A549 (cell line): ENCODE results near the gene UBE2G2. TPM values are rescaled to one million over a fixed set of nuclear protein-coding genes. Genes with fewer than 3 reads are reported as not detected.

Experiments used
- ATAC-seq, 2 experiments: fragments of 200-7000 bp in 1 of 2; fragments of >200 bp in 1 of 2; cut with Nextera tagmentation in 1 of 2; cut with Tn5 transposase in 1 of 2; 3 replicates each; pipeline versions ENCODE4 v1.8.0 to v1.9.1; 2018 to 2020; ENCODE audit warnings: mild to moderate bottlenecking in 1 of 2, moderate library complexity in 1 of 2
- CTCF ChIA-PET: fragments of 300-600 bp; sonication (Branson Sonifier 250); formaldehyde crosslinking; extraction: SDS; loops from one replicate; lab custom pipeline; 2021; ENCODE audit warnings: antibody characterized with exemption, inconsistent platforms; lab: Yijun Ruan, JAX
- POLR2A ChIA-PET: fragments of 350-600 bp; formaldehyde crosslinking; extraction: SDS; loops from one replicate; lab custom pipeline; 2021; ENCODE audit warnings: antibody characterized with exemption, inconsistent platforms; lab: Yijun Ruan, JAX
- DNase-seq, 2 experiments: peaks; one replicate each; pipeline versions ENCODE4 v3.0.0 to v3.0.0-alpha.2; 2011 to 2016; ENCODE audit warnings: low read depth in 1 of 2, low spot score in 1 of 2
- FAIRE-seq: peaks from 2 replicates; lab custom pipeline; 2011; peaks lifted over from hg19 to GRCh38; lab: Jason Lieb, UNC
- H3K27ac ChIP-seq, 2 experiments: fragments of >200 bp; sonication (Bioruptor Twin); formaldehyde crosslinking; 3 replicates each; pipeline ENCODE4 v1.5.1; 2016 to 2017
- H3K4me1 ChIP-seq: fragments of >200 bp; sonication (Bioruptor Twin); formaldehyde crosslinking; 3 replicates; pipeline ENCODE4 v1.6.1; 2016
- H3K4me2 ChIP-seq: fragments of >200 bp; sonication (Bioruptor Twin); formaldehyde crosslinking; 3 replicates; pipeline ENCODE4 v1.6.1; 2016
- H3K4me3 ChIP-seq: fragments of >200 bp; sonication (Bioruptor Twin); formaldehyde crosslinking; 3 replicates; pipeline ENCODE4 v1.5.1; 2016
- H3K9me3 ChIP-seq: fragments of >200 bp; sonication (Bioruptor Twin); formaldehyde crosslinking; 3 replicates; pipeline ENCODE4 v1.6.1; 2016
- BHLHE40 ChIP-seq: IDR thresholded peaks from 2 replicates; pipeline ENCODE4 v1.6.1; 2012; ENCODE audit warnings: low read depth, low read length, inconsistent platforms
- CBX2 ChIP-seq: fragments of 200-600 bp; sonication (generic); IDR thresholded peaks from 2 replicates; pipeline ENCODE4 v1.6.1; 2016; ENCODE audit warnings: low read depth, mild to moderate bottlenecking, borderline replicate concordance
- EHF ChIP-seq: fragments of 250-450 bp; sonication (Bioruptor Pico); IDR thresholded peaks from 2 replicates; pipeline ENCODE4 v1.5.0; 2020; ENCODE audit warnings: mild to moderate bottlenecking
- EHMT2 ChIP-seq: fragments of 200-600 bp; sonication (generic); IDR thresholded peaks from 2 replicates; pipeline ENCODE4 v1.6.1; 2016; ENCODE audit warnings: antibody characterized with exemption, low read depth, mild to moderate bottlenecking, moderate library complexity
- ELK1 ChIP-seq: fragments of 150-350 bp; IDR thresholded peaks from 2 replicates; pipeline ENCODE4 v1.6.1; 2014; ENCODE audit warnings: low read depth, mild to moderate bottlenecking, low read length
- EP300 ChIP-seq, 2 experiments: fragments of >200 bp; sonication (Bioruptor Twin); formaldehyde crosslinking; IDR thresholded peaks; 2 replicates in 1 of 2; 3 replicates in 1 of 2; pipeline ENCODE4 v1.6.1; 2016 to 2017
- GATA3 ChIP-seq: IDR thresholded peaks from 2 replicates; pipeline ENCODE4 v1.6.1; 2012; ENCODE audit warnings: borderline replicate concordance
- HOXB5 ChIP-seq: fragments of 250-450 bp; sonication (Bioruptor Pico); IDR thresholded peaks from 2 replicates; pipeline ENCODE4 v1.5.0; 2020; ENCODE audit warnings: mild to moderate bottlenecking, moderate library complexity
- JUN ChIP-seq, 2 experiments: fragments of >200 bp; sonication (Bioruptor Twin); formaldehyde crosslinking; IDR thresholded peaks; 2 replicates in 1 of 2; 3 replicates in 1 of 2; pipeline ENCODE4 v1.6.1; 2016 to 2017
- MAFK ChIP-seq: fragments of 450-650 bp; IDR thresholded peaks from 2 replicates; pipeline ENCODE4 v1.6.1; 2014; ENCODE audit not compliant: partially characterized antibody
- MAX ChIP-seq: IDR thresholded peaks from 2 replicates; pipeline ENCODE4 v1.6.1; 2012
- MYC ChIP-seq: IDR thresholded peaks from 2 replicates; pipeline ENCODE4 v1.6.1; 2012; ENCODE audit warnings: mild to moderate bottlenecking, inconsistent platforms, low read length, improper control_type of control experiment, borderline replicate concordance
- POLR2A ChIP-seq: IDR thresholded peaks from 2 replicates; pipeline ENCODE4 v1.6.1; 2012; ENCODE audit warnings: mild to moderate bottlenecking, low read length
- RFX5 ChIP-seq: fragments of 450-650 bp; IDR thresholded peaks from 2 replicates; pipeline ENCODE4 v1.7.1; 2014; ENCODE audit warnings: antibody characterized with exemption, mild to moderate bottlenecking, moderate library complexity
- SMC3 ChIP-seq: fragments of >200 bp; sonication (Bioruptor Twin); formaldehyde crosslinking; IDR thresholded peaks from 3 replicates; pipeline ENCODE4 v1.6.1; 2018; ENCODE audit warnings: inconsistent platforms
- TFCP2L1 ChIP-seq: fragments of 250-450 bp; sonication (Bioruptor Pico); IDR thresholded peaks from 2 replicates; pipeline ENCODE4 v1.5.0; 2021; ENCODE audit warnings: mild to moderate bottlenecking
- ZSCAN20 ChIP-seq: fragments of 250-450 bp; sonication (Bioruptor Pico); IDR thresholded peaks from 2 replicates; pipeline ENCODE4 v1.8.0; 2022; ENCODE audit warnings: mild to moderate bottlenecking, moderate library complexity
- WGBS: methylation state at CpG from one replicate; pipeline ENCODE4 v1.1.6; 2017; ENCODE audit errors: missing lambda C conversion rate; 5-methylcytosine and 5-hydroxymethylcytosine counted together
- polyA plus RNA-seq, 4 experiments: library from polyadenylated mRNA; depleted of rRNA in 3 of 4; stranded (reverse); fragments of >200 nt; fragmentation: RNase III in 1 of 4; extraction: RNeasy Plus Mini Kit Qiagen cat#74134 plus additional on column Dnase treatment in 1 of 4; gene quantifications; 2 replicates in 3 of 4; 3 replicates in 1 of 4; pipeline ENCODE4 v1.2.3, GENCODE V29; 2011 to 2017
- TF ChIP-seq, protein P1 (sequence below): fragments of 200-600 bp; sonication (generic); IDR thresholded peaks from 2 replicates; pipeline ENCODE4 v1.6.1; 2016; ENCODE audit warnings: antibody characterized with exemption, mild to moderate bottlenecking, moderate library complexity
- TF ChIP-seq, protein P2 (sequence below): fragments of >200 bp; sonication (Bioruptor Twin); formaldehyde crosslinking; IDR thresholded peaks from 3 replicates; pipeline ENCODE4 v1.6.1; 2016

Gene UBE2G2
- polyA plus RNA-seq, 2 of the 4 experiments (the other 2 are of a cell fraction), result 56.9 to 68.2 TPM

GRCh38 chr21:44778094-44778493 is 23.5 kb downstream of the UBE2G2 start:
- ATAC-seq (no peak), FAIRE-seq (no peak), DNase-seq (no peak)
- CTCF ChIA-PET, result no interaction called here
- Histone ChIP-seq H3K4me1 (no peaks in the 10 kb centered on the region), H3K4me2 (no peak overlapping the region), H3K27ac (no peak overlapping the region), H3K4me3 (no peak overlapping the region), H3K9me3 (no peaks in the 10 kb centered on the region)
- TF ChIP-seq MAX, result no peak
- TF ChIP-seq, protein P1, sequence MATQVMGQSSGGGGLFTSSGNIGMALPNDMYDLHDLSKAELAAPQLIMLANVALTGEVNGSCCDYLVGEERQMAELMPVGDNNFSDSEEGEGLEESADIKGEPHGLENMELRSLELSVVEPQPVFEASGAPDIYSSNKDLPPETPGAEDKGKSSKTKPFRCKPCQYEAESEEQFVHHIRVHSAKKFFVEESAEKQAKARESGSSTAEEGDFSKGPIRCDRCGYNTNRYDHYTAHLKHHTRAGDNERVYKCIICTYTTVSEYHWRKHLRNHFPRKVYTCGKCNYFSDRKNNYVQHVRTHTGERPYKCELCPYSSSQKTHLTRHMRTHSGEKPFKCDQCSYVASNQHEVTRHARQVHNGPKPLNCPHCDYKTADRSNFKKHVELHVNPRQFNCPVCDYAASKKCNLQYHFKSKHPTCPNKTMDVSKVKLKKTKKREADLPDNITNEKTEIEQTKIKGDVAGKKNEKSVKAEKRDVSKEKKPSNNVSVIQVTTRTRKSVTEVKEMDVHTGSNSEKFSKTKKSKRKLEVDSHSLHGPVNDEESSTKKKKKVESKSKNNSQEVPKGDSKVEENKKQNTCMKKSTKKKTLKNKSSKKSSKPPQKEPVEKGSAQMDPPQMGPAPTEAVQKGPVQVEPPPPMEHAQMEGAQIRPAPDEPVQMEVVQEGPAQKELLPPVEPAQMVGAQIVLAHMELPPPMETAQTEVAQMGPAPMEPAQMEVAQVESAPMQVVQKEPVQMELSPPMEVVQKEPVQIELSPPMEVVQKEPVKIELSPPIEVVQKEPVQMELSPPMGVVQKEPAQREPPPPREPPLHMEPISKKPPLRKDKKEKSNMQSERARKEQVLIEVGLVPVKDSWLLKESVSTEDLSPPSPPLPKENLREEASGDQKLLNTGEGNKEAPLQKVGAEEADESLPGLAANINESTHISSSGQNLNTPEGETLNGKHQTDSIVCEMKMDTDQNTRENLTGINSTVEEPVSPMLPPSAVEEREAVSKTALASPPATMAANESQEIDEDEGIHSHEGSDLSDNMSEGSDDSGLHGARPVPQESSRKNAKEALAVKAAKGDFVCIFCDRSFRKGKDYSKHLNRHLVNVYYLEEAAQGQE, result no peak
- POLR2A ChIA-PET, result no interaction called here
- WGBS, result 88% methylated on average over 5 of the region's 5 CpGs

- POLR2A ChIA-PET, result no interaction called here
- Histone ChIP-seq H3K4me1 (no peaks in the 10 kb centered on the region), H3K27ac (no peak overlapping the region), H3K4me2 (no peak overlapping the region), H3K4me3 (no peak overlapping the region), H3K9me3 (no peaks in the 10 kb centered on the region)
- no peak for ATAC-seq
- DNase-seq, result no peak
- CTCF ChIA-PET, result interaction anchor here (1.5 to 1.6 kb wide), 2 partner anchors 18 to 26 kb away, joined by 3 to 4 read pairs; no protein-coding TSS in a partner anchor
- FAIRE-seq, result no peak
- no peak for TF ChIP-seq SMC3
- TF ChIP-seq, protein P1, result no peak
- TF ChIP-seq EP300 (IDR thresholded peaks at IDR 0.05), result no peak
- TF ChIP-seq, protein P2, sequence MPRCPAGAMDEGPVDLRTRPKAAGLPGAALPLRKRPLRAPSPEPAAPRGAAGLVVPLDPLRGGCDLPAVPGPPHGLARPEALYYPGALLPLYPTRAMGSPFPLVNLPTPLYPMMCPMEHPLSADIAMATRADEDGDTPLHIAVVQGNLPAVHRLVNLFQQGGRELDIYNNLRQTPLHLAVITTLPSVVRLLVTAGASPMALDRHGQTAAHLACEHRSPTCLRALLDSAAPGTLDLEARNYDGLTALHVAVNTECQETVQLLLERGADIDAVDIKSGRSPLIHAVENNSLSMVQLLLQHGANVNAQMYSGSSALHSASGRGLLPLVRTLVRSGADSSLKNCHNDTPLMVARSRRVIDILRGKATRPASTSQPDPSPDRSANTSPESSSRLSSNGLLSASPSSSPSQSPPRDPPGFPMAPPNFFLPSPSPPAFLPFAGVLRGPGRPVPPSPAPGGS, result no peak
- no peak for TF ChIP-seq HOXB5 (CRISPR knock-in tag)
- no peak for TF ChIP-seq ZSCAN20 (CRISPR knock-in tag)
- no peak for TF ChIP-seq JUN (IDR thresholded peaks at IDR 0.05)
- no peak for TF ChIP-seq GATA3
- no peak for TF ChIP-seq RFX5
- no peak for TF ChIP-seq CBX2
- TF ChIP-seq ELK1, result no peak
- no peak for TF ChIP-seq BHLHE40
- no peak for TF ChIP-seq TFCP2L1
- no peak for TF ChIP-seq MAFK
- no peak for TF ChIP-seq MYC
- TF ChIP-seq EHF (CRISPR knock-in tag), result no peak
- no peak for TF ChIP-seq POLR2A
- TF ChIP-seq EHMT2, result no peak
- 93% methylated on average over 5 of the region's 8 CpGs for WGBS
Observed at GRCh38 chr21:44774972-44775371, 26.6 kb downstream of the UBE2G2 start.
